Measurements from ENCODE around the gene S100A7.

Gene S100A7

DNA sequence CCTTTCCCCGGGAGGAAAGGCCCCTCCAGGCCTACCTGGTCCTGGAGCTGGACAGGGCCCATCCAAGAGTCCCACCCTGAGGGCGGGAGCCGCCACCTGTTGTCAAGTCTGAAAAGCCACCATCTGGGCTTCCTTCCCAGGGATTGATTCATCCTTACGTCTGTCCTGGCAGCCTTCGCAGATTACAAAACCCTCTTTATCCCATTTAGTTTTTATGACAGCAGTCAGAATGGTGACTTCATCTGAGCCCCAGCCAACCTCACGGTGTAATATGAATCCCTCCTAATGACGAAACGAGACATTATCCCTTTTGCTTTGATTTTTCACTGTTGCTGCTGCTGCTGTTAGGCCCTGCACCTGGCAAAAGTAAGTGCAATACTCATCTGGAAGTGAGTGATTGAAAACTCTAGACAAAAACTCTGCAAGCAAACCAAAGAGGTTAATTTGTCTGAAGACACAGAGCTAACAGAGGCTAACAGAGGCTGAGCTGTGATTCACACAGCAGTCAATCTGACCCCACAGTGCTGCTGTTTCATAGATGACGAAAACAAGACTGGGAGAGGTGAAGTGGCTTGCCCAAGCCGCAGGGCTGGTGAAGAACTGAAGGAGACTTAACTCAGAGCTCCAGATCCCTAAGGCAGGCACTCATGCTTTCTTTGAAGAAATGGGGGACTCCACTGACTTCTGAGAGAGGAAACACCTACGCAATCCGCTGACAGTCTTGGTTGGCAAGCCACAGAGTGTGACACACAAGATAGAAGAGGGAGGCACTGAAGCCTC, 30.0 kb upstream of the S100A7 start:
- TF ChIP-seq, protein P1, sequence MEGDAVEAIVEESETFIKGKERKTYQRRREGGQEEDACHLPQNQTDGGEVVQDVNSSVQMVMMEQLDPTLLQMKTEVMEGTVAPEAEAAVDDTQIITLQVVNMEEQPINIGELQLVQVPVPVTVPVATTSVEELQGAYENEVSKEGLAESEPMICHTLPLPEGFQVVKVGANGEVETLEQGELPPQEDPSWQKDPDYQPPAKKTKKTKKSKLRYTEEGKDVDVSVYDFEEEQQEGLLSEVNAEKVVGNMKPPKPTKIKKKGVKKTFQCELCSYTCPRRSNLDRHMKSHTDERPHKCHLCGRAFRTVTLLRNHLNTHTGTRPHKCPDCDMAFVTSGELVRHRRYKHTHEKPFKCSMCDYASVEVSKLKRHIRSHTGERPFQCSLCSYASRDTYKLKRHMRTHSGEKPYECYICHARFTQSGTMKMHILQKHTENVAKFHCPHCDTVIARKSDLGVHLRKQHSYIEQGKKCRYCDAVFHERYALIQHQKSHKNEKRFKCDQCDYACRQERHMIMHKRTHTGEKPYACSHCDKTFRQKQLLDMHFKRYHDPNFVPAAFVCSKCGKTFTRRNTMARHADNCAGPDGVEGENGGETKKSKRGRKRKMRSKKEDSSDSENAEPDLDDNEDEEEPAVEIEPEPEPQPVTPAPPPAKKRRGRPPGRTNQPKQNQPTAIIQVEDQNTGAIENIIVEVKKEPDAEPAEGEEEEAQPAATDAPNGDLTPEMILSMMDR (conservative IDR thresholded peaks at IDR 0.05; ENCODE audit: low read depth): no peak
- POLR2A ChIA-PET (ENCODE audit: low non-redundant PET): no interaction called here
- H3K27ac ChIP-seq: peak overlapping the region; percentile 96
- DNase-seq (ENCODE audit: low spot score): peak; percentile 85
- CTCF ChIA-PET: interaction anchor here (0.6 to 7.1 kb wide), 3 partner anchors 35 to 515 kb away, joined by 3 to 143 read pairs (median 3); partner anchors contain the start of gene S100A9

DNA sequence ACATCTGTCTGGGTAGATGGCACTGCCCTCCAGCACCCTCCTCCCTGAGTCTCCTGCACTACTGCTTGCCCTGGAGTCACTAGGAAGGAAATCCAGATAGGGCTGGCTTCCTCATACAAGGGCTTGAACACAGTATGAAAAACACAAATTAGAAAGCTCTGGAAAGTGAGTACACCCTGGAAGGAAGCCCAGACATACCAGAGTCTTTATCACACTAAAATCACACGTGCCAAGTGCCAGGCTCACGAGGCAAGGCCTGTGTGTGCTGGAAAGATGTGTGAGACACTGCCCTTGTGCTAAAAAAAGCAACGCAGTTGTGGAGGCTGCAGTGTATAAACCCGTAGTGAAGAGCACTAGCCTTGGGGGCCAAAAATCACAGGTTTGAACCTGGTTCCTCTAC, 28.3 kb upstream of the S100A7 start:
- TF ChIP-seq, protein P1 (conservative IDR thresholded peaks at IDR 0.05; ENCODE audit: low read depth): no peak
- POLR2A ChIA-PET (ENCODE audit: low non-redundant PET): no interaction called here
- DNase-seq (ENCODE audit: low spot score): no peak
- H3K27ac ChIP-seq: peak overlapping the region; percentile 53
- CTCF ChIA-PET: interaction anchor here (0.6 to 1.4 kb wide), 2 partner anchors 23 to 83 kb away, joined by 4 read pairs; no protein-coding TSS in a partner anchor

DNA sequence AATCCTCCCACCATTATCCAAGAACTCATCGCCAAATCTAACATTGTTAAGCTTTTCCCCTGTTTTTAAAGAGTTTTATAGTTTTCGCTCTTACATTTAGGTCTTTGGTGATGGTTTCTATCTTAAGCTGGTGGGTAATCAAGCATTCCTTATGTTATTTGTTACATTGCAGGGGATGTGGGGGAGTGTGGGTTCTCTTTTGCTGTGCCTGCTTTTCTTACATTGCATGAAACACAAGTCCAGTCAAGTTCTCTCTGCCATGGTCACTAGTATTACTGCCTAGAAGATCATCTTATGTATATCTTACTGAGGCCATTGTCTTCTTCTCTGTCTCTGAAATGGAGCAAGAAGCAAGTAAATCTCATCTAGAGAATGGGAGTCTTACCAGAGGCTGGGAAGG, 27.3 kb upstream of the S100A7 start:
- H3K27ac ChIP-seq: no peak overlapping the region
- ChIA-PET CTCF (no interaction called here), POLR2A (ENCODE audit: low non-redundant PET) (no interaction called here)
- TF ChIP-seq, protein P1 (conservative IDR thresholded peaks at IDR 0.05; ENCODE audit: low read depth): no peak
- no peak for DNase-seq (ENCODE audit: low spot score)

DNA sequence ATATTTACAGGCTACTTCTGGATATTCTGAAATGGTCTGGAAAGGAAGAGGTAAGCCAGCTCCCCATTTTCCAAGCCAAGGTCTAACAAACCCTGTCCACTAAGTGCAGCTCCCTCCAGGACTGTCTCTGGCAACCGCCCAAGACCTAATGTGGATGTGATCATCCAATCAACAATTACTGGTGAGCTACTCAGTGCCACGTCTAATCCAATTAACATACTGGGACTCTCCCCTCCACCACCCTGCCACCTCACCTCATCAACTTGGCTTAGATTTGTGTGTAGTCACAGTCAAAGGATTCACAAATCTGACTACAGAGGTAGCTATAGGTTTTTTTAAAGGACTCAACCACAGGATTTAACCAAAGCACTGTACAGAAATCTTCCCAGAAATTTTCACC, 25.4 kb upstream of the S100A7 start:
- POLR2A ChIA-PET (ENCODE audit: low non-redundant PET): no interaction called here
- DNase-seq (ENCODE audit: low spot score): no peak
- TF ChIP-seq, protein P1 (conservative IDR thresholded peaks at IDR 0.05; ENCODE audit: low read depth): no peak
- CTCF ChIA-PET: interaction anchor here (0.7 to 3.6 kb wide), 4 partner anchors 9 to 133 kb away, joined by 3 to 17 read pairs (median 3); no protein-coding TSS in a partner anchor
- no peak overlapping the region for H3K27ac ChIP-seq

DNA sequence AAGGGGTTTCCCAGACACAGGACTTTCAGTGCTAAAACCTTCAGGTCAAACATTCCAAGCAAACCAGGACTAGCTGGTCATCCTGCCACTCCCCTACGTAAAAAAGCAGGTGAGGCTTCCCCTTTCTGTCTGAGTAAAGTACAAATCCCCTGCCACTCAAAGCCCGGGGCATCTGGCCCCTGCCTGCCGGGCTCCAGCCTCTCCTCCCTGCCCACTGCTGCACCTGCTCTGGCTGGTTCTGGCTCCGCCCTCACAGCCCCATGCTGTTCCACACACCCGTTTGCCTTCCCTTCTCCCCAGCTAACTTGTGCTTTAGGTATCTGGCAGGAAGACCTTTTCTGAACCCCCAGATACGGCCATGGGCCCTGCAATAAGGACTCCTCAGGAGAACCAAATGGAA, 23.3 kb upstream of the S100A7 start:
- ChIA-PET CTCF (interaction anchor here (0.7 to 3.6 kb wide), 3 partner anchors 9 to 18 kb away, joined by 3 to 17 read pairs (median 5); no protein-coding TSS in a partner anchor), POLR2A (ENCODE audit: low non-redundant PET) (no interaction called here)
- no peak for DNase-seq (ENCODE audit: low spot score)
- H3K27ac ChIP-seq: no peak overlapping the region
- TF ChIP-seq, protein P1 (conservative IDR thresholded peaks at IDR 0.05; ENCODE audit: low read depth): no peak

DNA sequence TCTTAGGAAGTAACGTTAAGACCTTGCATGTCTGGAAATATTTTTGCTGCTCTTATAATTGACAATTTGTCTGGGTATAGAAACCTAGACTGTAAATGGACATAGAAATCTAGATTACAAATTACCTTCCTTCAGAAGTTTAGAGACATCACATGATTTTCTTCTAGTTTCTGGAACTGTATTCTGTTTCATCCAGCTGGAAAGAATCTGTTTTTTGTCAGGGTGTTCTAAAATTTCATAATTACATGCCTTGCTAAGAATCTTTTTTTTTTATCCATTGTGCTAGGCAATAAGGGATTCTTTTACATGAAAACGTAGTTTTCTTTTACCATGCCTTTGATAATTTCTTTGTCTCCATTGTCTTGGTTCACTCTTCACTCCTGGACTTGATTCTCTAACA, 20.7 kb upstream of the S100A7 start:
- DNase-seq (ENCODE audit: low spot score): no peak
- ChIA-PET POLR2A (ENCODE audit: low non-redundant PET) (no interaction called here), CTCF (interaction anchor here (0.6 kb wide), 2 partner anchors 10 to 61 kb away, joined by 3 to 4 read pairs; no protein-coding TSS in a partner anchor)
- TF ChIP-seq, protein P1 (conservative IDR thresholded peaks at IDR 0.05; ENCODE audit: low read depth): no peak
- H3K27ac ChIP-seq: no peak overlapping the region
